Measurements from ENCODE around the gene RAB4A. TPM values are rescaled to one million over a fixed set of nuclear protein-coding genes. Genes with fewer than 3 reads are reported as not detected.
A peak's percentile ranks its signal among the peaks of the same experiment; 100 is the strongest.

Gene RAB4A
- polyA plus RNA-seq, 3 donors: 22.3 to 34.8 (median 34.5) TPM

GRCh38 chr1:229264487-229264886, 6.4 kb upstream of the RAB4A start:
- Histone ChIP-seq H3K9me3 (replicated peaks in 1 of 2; ENCODE audit: control insufficient read depth in 1 of 2, insufficient read depth in 1 of 2, low read length in 2 of 2) (no peaks in the 10 kb centered on the region), H3K9ac (ENCODE audit: insufficient read depth, low read length, poor library complexity, severe bottlenecking) (no peak overlapping the region), H3K4me2 (replicated peaks; ENCODE audit: extremely low read depth, low read length, poor library complexity, severe bottlenecking) (no peak overlapping the region), H3K27ac (ENCODE audit: low read depth in 1 of 2, low read length in 2 of 2) (no peak overlapping the region), H4K20me1 (ENCODE audit: insufficient read depth, low read length) (no peaks in the 10 kb centered on the region), H3K27me3 (ENCODE audit: control insufficient read depth in 2 of 2, insufficient read depth in 2 of 2, low read length in 2 of 2) (no peaks in the 10 kb centered on the region), H2AFZ (ENCODE audit: insufficient read depth, low read depth, low read length, poor library complexity, severe bottlenecking) (no peak overlapping the region), H3K4me1 (ENCODE audit: control insufficient read depth in 1 of 2, insufficient read depth in 2 of 2, low read length in 2 of 2) (peaks cover 11 to 12% of the 10 kb centered on the region in 2 donors), H3K79me2 (ENCODE audit: insufficient read depth, low read length) (no peaks in the 10 kb centered on the region), H3K36me3 (replicated peaks in 1 of 2; ENCODE audit: control insufficient read depth in 1 of 2, insufficient read depth in 2 of 2, low read length in 2 of 2) (no peaks in the 10 kb centered on the region), H3K4me3 (replicated peaks in 1 of 3; ENCODE audit: low read depth in 2 of 3, low read length in 3 of 3) (no peak overlapping the region)
- no peak overlapping the region for H3K4me3 Mint-ChIP-seq
- H3K4me1 Mint-ChIP-seq: peaks cover 25% of the 10 kb centered on the region
- H3K27ac Mint-ChIP-seq: no peak overlapping the region
- DNase-seq: peak in 1 of 3 donors; percentile 41
- whole genome bisulfite sequencing (ENCODE audit: insufficient coverage): 37% methylated on average over 3 of the region's 5 CpGs
- peaks cover 0 to 2% of the 10 kb centered on the region in 2 donors for H3K36me3 Mint-ChIP-seq
- peaks cover 0 to 2% (median 2%) of the 10 kb centered on the region in 3 donors for H3K27me3 Mint-ChIP-seq (ENCODE audit: low read depth in 3 of 3)
- intact Hi-C loops (cut with micrococcal nuclease): loop anchor here in 1 of 2 donors (5.0 kb wide), 1 partner anchor 248 kb away; no protein-coding TSS in a partner anchor
- TF ChIP-seq, protein P1, sequence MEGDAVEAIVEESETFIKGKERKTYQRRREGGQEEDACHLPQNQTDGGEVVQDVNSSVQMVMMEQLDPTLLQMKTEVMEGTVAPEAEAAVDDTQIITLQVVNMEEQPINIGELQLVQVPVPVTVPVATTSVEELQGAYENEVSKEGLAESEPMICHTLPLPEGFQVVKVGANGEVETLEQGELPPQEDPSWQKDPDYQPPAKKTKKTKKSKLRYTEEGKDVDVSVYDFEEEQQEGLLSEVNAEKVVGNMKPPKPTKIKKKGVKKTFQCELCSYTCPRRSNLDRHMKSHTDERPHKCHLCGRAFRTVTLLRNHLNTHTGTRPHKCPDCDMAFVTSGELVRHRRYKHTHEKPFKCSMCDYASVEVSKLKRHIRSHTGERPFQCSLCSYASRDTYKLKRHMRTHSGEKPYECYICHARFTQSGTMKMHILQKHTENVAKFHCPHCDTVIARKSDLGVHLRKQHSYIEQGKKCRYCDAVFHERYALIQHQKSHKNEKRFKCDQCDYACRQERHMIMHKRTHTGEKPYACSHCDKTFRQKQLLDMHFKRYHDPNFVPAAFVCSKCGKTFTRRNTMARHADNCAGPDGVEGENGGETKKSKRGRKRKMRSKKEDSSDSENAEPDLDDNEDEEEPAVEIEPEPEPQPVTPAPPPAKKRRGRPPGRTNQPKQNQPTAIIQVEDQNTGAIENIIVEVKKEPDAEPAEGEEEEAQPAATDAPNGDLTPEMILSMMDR (IDR thresholded peaks at IDR 0.05): no peak
- H3K9me3 Mint-ChIP-seq: peaks cover 0 to 5% (median 0%) of the 10 kb centered on the region in 7 donors

GRCh38 chr1:229266274-229266673, 4.6 kb upstream of the RAB4A start:
- H2AFZ ChIP-seq (ENCODE audit: insufficient read depth, low read depth, low read length, poor library complexity, severe bottlenecking): no peak overlapping the region
- no peak overlapping the region for H3K27ac Mint-ChIP-seq
- H3K36me3 Mint-ChIP-seq: peaks cover 0 to 2% of the 10 kb centered on the region in 2 donors
- DNase-seq: no peak
- H3K79me2 ChIP-seq (ENCODE audit: insufficient read depth, low read length): no peaks in the 10 kb centered on the region
- no peaks in the 10 kb centered on the region for H3K36me3 ChIP-seq (replicated peaks in 1 of 2; ENCODE audit: control insufficient read depth in 1 of 2, insufficient read depth in 2 of 2, low read length in 2 of 2)
- H3K4me2 ChIP-seq (replicated peaks; ENCODE audit: extremely low read depth, low read length, poor library complexity, severe bottlenecking): no peak overlapping the region
- no CpG with 5 or more reads among the region's 3 CpGs for WGBS (ENCODE audit: insufficient coverage)
- H3K9me3 ChIP-seq (replicated peaks in 1 of 2; ENCODE audit: control insufficient read depth in 1 of 2, insufficient read depth in 1 of 2, low read length in 2 of 2): no peaks in the 10 kb centered on the region
- H3K27ac ChIP-seq (ENCODE audit: low read depth in 1 of 2, low read length in 2 of 2): no peak overlapping the region
- peaks cover 0 to 2% (median 0%) of the 10 kb centered on the region in 3 donors for H3K27me3 Mint-ChIP-seq (ENCODE audit: low read depth in 3 of 3)
- intact Hi-C loops (cut with micrococcal nuclease): loop anchor here in 1 of 2 donors (5.0 kb wide), 1 partner anchor 76 kb away; the partner anchor contains the start of gene CCSAP
- H3K4me1 ChIP-seq (ENCODE audit: control insufficient read depth in 1 of 2, insufficient read depth in 2 of 2, low read length in 2 of 2): peaks cover 16 to 18% of the 10 kb centered on the region in 2 donors
- H3K4me1 Mint-ChIP-seq: peaks cover 25% of the 10 kb centered on the region
- H3K4me3 ChIP-seq (replicated peaks in 1 of 3; ENCODE audit: low read depth in 2 of 3, low read length in 3 of 3): no peak overlapping the region
- H3K9me3 Mint-ChIP-seq: peaks cover 0 to 5% (median 3%) of the 10 kb centered on the region in 7 donors
- TF ChIP-seq, protein P1 (IDR thresholded peaks at IDR 0.05): no peak
- H4K20me1 ChIP-seq (ENCODE audit: insufficient read depth, low read length): no peaks in the 10 kb centered on the region
- H3K4me3 Mint-ChIP-seq: no peak overlapping the region
- no peak overlapping the region for H3K9ac ChIP-seq (ENCODE audit: insufficient read depth, low read length, poor library complexity, severe bottlenecking)
- H3K27me3 ChIP-seq (ENCODE audit: control insufficient read depth in 2 of 2, insufficient read depth in 2 of 2, low read length in 2 of 2): no peaks in the 10 kb centered on the region

All from CD14-positive monocyte (primary cell).